22Rv1 (cell line): ENCODE measurements around the gene SCUBE3.

Source experiments
- H3K27ac ChIP-seq: fragments of 450-650 bp; 2 replicates; pipeline ENCODE4 v1.5.1; 2017
- CTCF ChIP-seq: fragments of 450-650 bp; IDR thresholded peaks from 2 replicates; pipeline ENCODE4 v1.5.1; 2017; ENCODE audit warnings: mild to moderate bottlenecking
- ZFX ChIP-seq: fragments of 450-650 bp; IDR thresholded peaks from 2 replicates; pipeline ENCODE4 v1.6.1; 2017; ENCODE audit warnings: antibody characterized with exemption, borderline replicate concordance

The SCUBE3 gene

DNA sequence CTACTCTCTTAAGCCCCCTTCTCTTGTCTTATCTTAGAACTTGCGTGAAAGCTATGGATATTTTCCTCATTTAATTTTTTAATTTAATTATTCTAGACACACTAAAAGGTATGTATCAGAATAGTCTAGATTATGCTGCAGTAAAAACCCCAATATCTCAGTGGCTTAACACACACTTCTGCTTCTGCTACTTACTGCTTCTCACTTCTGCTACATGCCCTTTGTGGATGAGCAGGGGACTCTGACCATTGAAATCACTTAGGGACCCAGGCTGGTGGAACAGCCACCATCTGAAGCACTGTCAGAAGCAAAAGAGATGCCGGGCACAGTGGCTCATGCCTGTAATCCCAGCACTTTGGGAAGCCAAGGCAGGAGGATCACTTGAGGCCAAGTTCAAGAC lies 27.2 kb upstream of the SCUBE3 start:
- TF ChIP-seq CTCF (no peak), ZFX (no peak)
- no peak overlapping the region for H3K27ac ChIP-seq

DNA sequence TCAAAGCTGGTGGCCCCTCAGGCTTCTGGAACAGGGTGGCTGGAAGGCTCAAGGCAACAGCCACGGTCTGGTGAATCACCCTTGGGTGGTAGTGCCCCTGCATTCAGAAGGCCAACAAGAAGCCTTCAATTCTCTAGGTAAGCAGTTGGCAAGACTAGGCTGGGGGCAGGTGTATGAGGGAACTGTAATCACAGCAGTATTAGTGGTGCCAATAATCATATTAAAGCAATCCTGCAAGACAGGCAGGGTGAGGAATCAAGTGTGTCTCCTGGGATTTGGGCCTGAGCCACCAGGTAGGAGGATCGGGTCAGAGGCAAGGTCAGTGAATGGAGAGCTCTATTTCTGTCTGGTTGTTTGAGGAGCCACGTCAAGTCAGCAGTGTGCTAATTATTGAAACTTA lies 24.9 kb upstream of the SCUBE3 start:
- TF ChIP-seq CTCF (no peak), ZFX (no peak)
- no peak overlapping the region for H3K27ac ChIP-seq

- TF ChIP-seq ZFX (no peak), CTCF (no peak)
- H3K27ac ChIP-seq: no peak overlapping the region
Measured at GRCh38 chr6:35190306-35190705, 23.4 kb upstream of the SCUBE3 start.

- H3K27ac ChIP-seq: no peak overlapping the region
- no peak for TF ChIP-seq ZFX
- no peak for TF ChIP-seq CTCF
Measured at GRCh38 chr6:35191889-35192288, 21.9 kb upstream of the SCUBE3 start.

GRCh38 chr6:35192301-35192860 lies 21.4 kb upstream of the SCUBE3 start:
- no peak overlapping the region for H3K27ac ChIP-seq
- TF ChIP-seq ZFX (no peak), CTCF (no peak)

GRCh38 chr6:35194390-35194789 lies 19.4 kb upstream of the SCUBE3 start:
- TF ChIP-seq CTCF (no peak), ZFX (no peak)

GRCh38 chr6:35195120-35195780 lies 18.5 kb upstream of the SCUBE3 start:
- TF ChIP-seq ZFX (no peak), CTCF (no peak)
- no peak overlapping the region for H3K27ac ChIP-seq

More at GRCh38 chr6:35194390-35194789, 19.4 kb upstream of the SCUBE3 start:
- H3K27ac ChIP-seq: no peak overlapping the region
